GM12874 (cell line): ENCODE data around the gene OR6S1.

ENCODE experiments used
- CTCF ChIP-seq: IDR thresholded peaks from 2 replicates; pipeline ENCODE4 v1.5.1; 2011; ENCODE audit warnings: low read depth, mild to moderate bottlenecking, control low read depth, low read length, moderate library complexity; ENCODE audit not compliant: insufficient read depth

Gene OR6S1

GRCh38 chr14:20624495-20625070, 16.9 kb downstream of the OR6S1 start:
- no peak for TF ChIP-seq CTCF

GRCh38 chr14:20623798-20624197, 17.7 kb downstream of the OR6S1 start:
- no peak for TF ChIP-seq CTCF

- TF ChIP-seq CTCF, result no peak
Observed at GRCh38 chr14:20622816-20623291, 18.6 kb downstream of the OR6S1 start.

GRCh38 chr14:20620798-20621478, 20.6 kb downstream of the OR6S1 start:
- no peak for TF ChIP-seq CTCF

GRCh38 chr14:20618271-20618749, 23.2 kb downstream of the OR6S1 start:
- no peak for TF ChIP-seq CTCF

- no peak for TF ChIP-seq CTCF
Observed at GRCh38 chr14:20617138-20618003, 24.1 kb downstream of the OR6S1 start.

- TF ChIP-seq CTCF, result no peak
Observed at GRCh38 chr14:20615996-20616395, 25.5 kb downstream of the OR6S1 start.
